Osteoblast (primary cell): Measurements from ENCODE around the gene KLHL7. TPM values are rescaled to one million over a fixed set of nuclear protein-coding genes. Genes with fewer than 3 reads are reported as not detected.

Experiments used
- DNase-seq: peaks from one replicate; pipeline ENCODE4 v3.0.0; 2011; ENCODE audit warnings: low spot score, mixed read lengths; ENCODE audit not compliant: insufficient read length; ENCODE audit errors: missing footprints
- H2AFZ ChIP-seq: 2 replicates; pipeline ENCODE4 v1.6.0; 2011; ENCODE audit warnings: mild to moderate bottlenecking, low read length
- H3K27ac ChIP-seq: 2 replicates; pipeline ENCODE4 v1.5.1; 2011; ENCODE audit warnings: mild to moderate bottlenecking, low read depth, low read length, moderate library complexity
- H3K27me3 ChIP-seq: 2 replicates; pipeline ENCODE4 v1.6.0; 2012; ENCODE audit warnings: mild to moderate bottlenecking, control low read depth, inconsistent platforms, low read length, moderate library complexity; ENCODE audit not compliant: insufficient read depth
- H3K36me3 ChIP-seq: 2 replicates; pipeline ENCODE4 v1.5.1; 2011; ENCODE audit warnings: mild to moderate bottlenecking, low read length, control low read depth, moderate library complexity; ENCODE audit not compliant: insufficient read depth
- H3K4me1 ChIP-seq: 2 replicates; pipeline ENCODE4 v1.5.1; 2011; ENCODE audit warnings: mild to moderate bottlenecking, low read length, control low read depth, moderate library complexity; ENCODE audit not compliant: insufficient read depth
- H3K4me2 ChIP-seq: 2 replicates; pipeline ENCODE4 v1.6.0; 2011; ENCODE audit warnings: mild to moderate bottlenecking, low read length; ENCODE audit not compliant: insufficient read depth
- H3K4me3 ChIP-seq: fragments of 200-600 bp; sonication (generic); 3 replicates; pipeline ENCODE4 v1.5.1; 2012; ENCODE audit warnings: mild to moderate bottlenecking, low read length, inconsistent platforms; ENCODE audit not compliant: insufficient read depth
- H3K79me2 ChIP-seq: 2 replicates; pipeline ENCODE4 v1.6.0; 2012; ENCODE audit warnings: mild to moderate bottlenecking, low read length, control low read depth, inconsistent platforms; ENCODE audit not compliant: insufficient read depth
- H3K9me3 ChIP-seq: 2 replicates; pipeline ENCODE4 v1.5.1; 2011; ENCODE audit warnings: low read depth, low read length, control low read depth
- H4K20me1 ChIP-seq: 2 replicates; pipeline ENCODE4 v1.6.0; 2012; ENCODE audit warnings: mild to moderate bottlenecking, low read length, control low read depth; ENCODE audit not compliant: insufficient read depth
- CTCF ChIP-seq: IDR thresholded peaks from 2 replicates; pipeline ENCODE4 v1.5.1; 2011; ENCODE audit warnings: mild to moderate bottlenecking, low read depth, low read length, moderate library complexity; ENCODE audit errors: extremely low read depth
- total RNA-seq: library from RNA; depleted of rRNA; stranded (reverse); fragments of >200 nt; gene quantifications from 2 replicates; pipeline ENCODE4 v1.2.3, GENCODE V29; 2012

The KLHL7 gene
- total RNA-seq, 1 donor: 44.2 TPM

GRCh38 chr7:23207884-23208283, 102.3 kb downstream of the KLHL7 start:
- Histone ChIP-seq H3K4me2 (no peak overlapping the region), H3K4me1 (no peaks in the 10 kb centered on the region), H3K36me3 (peaks cover 3% of the 10 kb centered on the region), H3K4me3 (no peak overlapping the region), H3K79me2 (no peaks in the 10 kb centered on the region), H2AFZ (no peak overlapping the region), H3K9me3 (no peaks in the 10 kb centered on the region), H3K27ac (no peak overlapping the region), H3K27me3 (no peaks in the 10 kb centered on the region), H4K20me1 (no peaks in the 10 kb centered on the region)
- no peak for TF ChIP-seq CTCF
- DNase-seq: no peak

GRCh38 chr7:23208316-23208715, 102.7 kb downstream of the KLHL7 start:
- Histone ChIP-seq H3K4me2 (no peak overlapping the region), H3K27ac (no peak overlapping the region), H4K20me1 (no peaks in the 10 kb centered on the region), H3K4me3 (no peak overlapping the region), H3K4me1 (no peaks in the 10 kb centered on the region), H3K9me3 (no peaks in the 10 kb centered on the region), H3K27me3 (no peaks in the 10 kb centered on the region), H3K36me3 (no peaks in the 10 kb centered on the region), H2AFZ (no peak overlapping the region), H3K79me2 (no peaks in the 10 kb centered on the region)
- DNase-seq: no peak
- TF ChIP-seq CTCF: no peak

- H3K4me1 ChIP-seq: no peaks in the 10 kb centered on the region
- no peaks in the 10 kb centered on the region for H3K9me3 ChIP-seq
- no peak overlapping the region for H3K27ac ChIP-seq
- TF ChIP-seq CTCF: no peak
- H3K4me3 ChIP-seq: no peak overlapping the region
- no peak overlapping the region for H3K4me2 ChIP-seq
- no peaks in the 10 kb centered on the region for H4K20me1 ChIP-seq
- no peaks in the 10 kb centered on the region for H3K36me3 ChIP-seq
- DNase-seq: no peak
- no peaks in the 10 kb centered on the region for H3K79me2 ChIP-seq
- H2AFZ ChIP-seq: no peak overlapping the region
- no peaks in the 10 kb centered on the region for H3K27me3 ChIP-seq
These were observed 104.9 kb downstream of the KLHL7 start for GRCh38 chr7:23210506-23210905.

GRCh38 chr7:23211589-23211988, 106.0 kb downstream of the KLHL7 start:
- H3K4me3 ChIP-seq: no peak overlapping the region
- DNase-seq: no peak
- H3K27ac ChIP-seq: no peak overlapping the region
- no peaks in the 10 kb centered on the region for H3K79me2 ChIP-seq
- no peaks in the 10 kb centered on the region for H3K4me1 ChIP-seq
- H2AFZ ChIP-seq: no peak overlapping the region
- no peak overlapping the region for H3K4me2 ChIP-seq
- no peaks in the 10 kb centered on the region for H3K9me3 ChIP-seq
- H3K36me3 ChIP-seq: no peaks in the 10 kb centered on the region
- TF ChIP-seq CTCF: no peak
- H4K20me1 ChIP-seq: no peaks in the 10 kb centered on the region
- H3K27me3 ChIP-seq: no peaks in the 10 kb centered on the region
